Measurements from ENCODE around the gene KCNQ1.

KCNQ1 gene

GRCh38 chr11:2594267-2594666 is 149.5 kb downstream of the KCNQ1 start:
- Histone ChIP-seq H3K4me3 (ENCODE audit: low read depth, low read length) (no peak overlapping the region), H3K36me3 (no peaks in the 10 kb centered on the region), H3K27ac (no peak overlapping the region), H3K9me3 (ENCODE audit: severe bottlenecking) (no peaks in the 10 kb centered on the region), H3K27me3 (ENCODE audit: insufficient read depth, low read depth, severe bottlenecking) (no peaks in the 10 kb centered on the region)
- TF ChIP-seq, protein P1, sequence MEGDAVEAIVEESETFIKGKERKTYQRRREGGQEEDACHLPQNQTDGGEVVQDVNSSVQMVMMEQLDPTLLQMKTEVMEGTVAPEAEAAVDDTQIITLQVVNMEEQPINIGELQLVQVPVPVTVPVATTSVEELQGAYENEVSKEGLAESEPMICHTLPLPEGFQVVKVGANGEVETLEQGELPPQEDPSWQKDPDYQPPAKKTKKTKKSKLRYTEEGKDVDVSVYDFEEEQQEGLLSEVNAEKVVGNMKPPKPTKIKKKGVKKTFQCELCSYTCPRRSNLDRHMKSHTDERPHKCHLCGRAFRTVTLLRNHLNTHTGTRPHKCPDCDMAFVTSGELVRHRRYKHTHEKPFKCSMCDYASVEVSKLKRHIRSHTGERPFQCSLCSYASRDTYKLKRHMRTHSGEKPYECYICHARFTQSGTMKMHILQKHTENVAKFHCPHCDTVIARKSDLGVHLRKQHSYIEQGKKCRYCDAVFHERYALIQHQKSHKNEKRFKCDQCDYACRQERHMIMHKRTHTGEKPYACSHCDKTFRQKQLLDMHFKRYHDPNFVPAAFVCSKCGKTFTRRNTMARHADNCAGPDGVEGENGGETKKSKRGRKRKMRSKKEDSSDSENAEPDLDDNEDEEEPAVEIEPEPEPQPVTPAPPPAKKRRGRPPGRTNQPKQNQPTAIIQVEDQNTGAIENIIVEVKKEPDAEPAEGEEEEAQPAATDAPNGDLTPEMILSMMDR (IDR thresholded peaks at IDR 0.05; ENCODE audit: low read depth, low read length): no peak
- DNase-seq: no peak

DNA sequence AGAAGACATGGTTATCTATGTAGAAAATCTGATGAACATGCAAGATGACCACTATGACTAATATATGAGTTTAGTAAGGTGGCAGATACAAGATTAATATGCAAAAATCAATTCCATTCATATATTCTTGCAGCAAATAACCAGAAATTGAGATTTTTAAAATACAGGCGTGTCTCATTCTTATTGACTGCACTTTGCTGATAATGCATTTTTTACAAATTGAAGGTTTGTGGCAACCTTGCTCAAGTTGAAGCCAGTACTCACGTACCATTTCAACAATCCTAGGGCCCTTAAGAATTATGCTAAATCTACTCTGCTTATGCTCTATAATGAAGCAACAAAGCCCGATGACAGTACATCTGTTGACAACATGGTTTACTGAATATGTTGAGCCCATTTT is 150.4 kb downstream of the KCNQ1 start:
- no peak overlapping the region for H3K4me3 ChIP-seq (ENCODE audit: low read depth, low read length)
- H3K27ac ChIP-seq: no peak overlapping the region
- no peaks in the 10 kb centered on the region for H3K27me3 ChIP-seq (ENCODE audit: insufficient read depth, low read depth, severe bottlenecking)
- TF ChIP-seq, protein P1 (IDR thresholded peaks at IDR 0.05; ENCODE audit: low read depth, low read length): no peak
- H3K36me3 ChIP-seq: no peaks in the 10 kb centered on the region
- DNase-seq: no peak
- no peaks in the 10 kb centered on the region for H3K9me3 ChIP-seq (ENCODE audit: severe bottlenecking)

DNA sequence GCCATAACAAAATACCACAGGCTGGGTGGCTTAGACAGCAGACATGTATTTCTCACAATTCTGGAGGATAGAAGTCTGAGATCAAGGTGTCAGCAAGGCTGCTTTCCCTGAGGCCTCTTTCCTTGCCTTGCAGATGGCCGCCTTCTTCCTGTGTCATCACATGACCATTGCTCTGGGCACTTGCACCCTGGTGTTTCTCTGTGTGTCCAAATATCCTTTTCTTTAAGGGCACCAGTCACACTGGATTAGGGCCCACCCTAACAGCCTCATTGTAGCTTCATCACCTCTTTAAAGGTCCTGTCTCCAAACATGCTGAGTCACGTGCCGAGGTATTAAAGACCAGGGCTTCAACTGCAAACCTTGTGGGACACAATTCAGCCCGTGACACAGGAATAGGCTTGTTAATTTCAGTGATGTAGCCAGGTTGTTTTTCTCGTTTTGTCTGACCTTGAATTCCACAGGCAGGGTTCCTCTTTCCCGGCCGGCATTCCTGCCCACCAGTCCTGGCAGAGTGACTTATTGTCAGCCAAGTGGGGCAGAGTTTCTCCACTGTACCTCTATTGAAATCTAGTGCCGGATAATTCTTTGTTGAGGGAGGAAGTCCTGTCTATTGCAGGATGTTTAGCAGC is 154.9 kb downstream of the KCNQ1 start:
- Histone ChIP-seq H3K27ac (no peak overlapping the region), H3K9me3 (ENCODE audit: severe bottlenecking) (no peaks in the 10 kb centered on the region), H3K36me3 (no peaks in the 10 kb centered on the region), H3K27me3 (ENCODE audit: insufficient read depth, low read depth, severe bottlenecking) (no peaks in the 10 kb centered on the region), H3K4me3 (ENCODE audit: low read depth, low read length) (no peak overlapping the region)
- TF ChIP-seq, protein P1 (IDR thresholded peaks at IDR 0.05; ENCODE audit: low read depth, low read length): no peak
- DNase-seq: no peak

DNA sequence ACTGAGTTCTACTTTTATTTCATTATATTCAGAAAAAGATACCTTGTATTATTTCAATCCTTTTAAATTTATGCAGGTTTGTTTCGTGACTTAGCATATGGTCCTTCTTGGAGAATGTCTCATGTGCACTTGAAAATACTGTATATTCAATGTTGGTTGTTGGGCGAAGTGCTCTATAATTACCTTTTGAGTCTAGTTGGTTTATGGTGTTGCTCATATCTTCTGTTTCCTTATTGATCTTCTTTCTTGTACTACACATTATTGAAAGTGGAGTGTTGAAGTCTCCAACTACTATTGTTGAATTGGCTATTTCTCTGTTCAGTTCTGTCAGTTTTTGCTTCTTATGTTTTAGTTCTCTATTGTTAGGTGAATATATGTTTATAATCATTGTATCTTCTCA is 164.5 kb downstream of the KCNQ1 start:
- TF ChIP-seq, protein P1 (IDR thresholded peaks at IDR 0.05; ENCODE audit: low read depth, low read length): no peak
- Histone ChIP-seq H3K27ac (no peak overlapping the region), H3K4me3 (ENCODE audit: low read depth, low read length) (no peak overlapping the region), H3K9me3 (ENCODE audit: severe bottlenecking) (peaks cover 2% of the 10 kb centered on the region), H3K36me3 (no peaks in the 10 kb centered on the region), H3K27me3 (ENCODE audit: insufficient read depth, low read depth, severe bottlenecking) (no peaks in the 10 kb centered on the region)
- no peak for DNase-seq

GRCh38 chr11:2612884-2613571 is 168.2 kb downstream of the KCNQ1 start:
- H3K9me3 ChIP-seq (ENCODE audit: severe bottlenecking): no peaks in the 10 kb centered on the region
- no peak for DNase-seq
- H3K36me3 ChIP-seq: no peaks in the 10 kb centered on the region
- no peak overlapping the region for H3K4me3 ChIP-seq (ENCODE audit: low read depth, low read length)
- H3K27ac ChIP-seq: no peak overlapping the region
- TF ChIP-seq, protein P1 (IDR thresholded peaks at IDR 0.05; ENCODE audit: low read depth, low read length): no peak
- no peaks in the 10 kb centered on the region for H3K27me3 ChIP-seq (ENCODE audit: insufficient read depth, low read depth, severe bottlenecking)
